Measurements from ENCODE around the gene CCDC8.
"Not testable (repeated sequence)": the region's sequence is repeated elsewhere in the genome, so short reads cannot be mapped to it uniquely, and the experiment has no call there.

CCDC8 gene

DNA sequence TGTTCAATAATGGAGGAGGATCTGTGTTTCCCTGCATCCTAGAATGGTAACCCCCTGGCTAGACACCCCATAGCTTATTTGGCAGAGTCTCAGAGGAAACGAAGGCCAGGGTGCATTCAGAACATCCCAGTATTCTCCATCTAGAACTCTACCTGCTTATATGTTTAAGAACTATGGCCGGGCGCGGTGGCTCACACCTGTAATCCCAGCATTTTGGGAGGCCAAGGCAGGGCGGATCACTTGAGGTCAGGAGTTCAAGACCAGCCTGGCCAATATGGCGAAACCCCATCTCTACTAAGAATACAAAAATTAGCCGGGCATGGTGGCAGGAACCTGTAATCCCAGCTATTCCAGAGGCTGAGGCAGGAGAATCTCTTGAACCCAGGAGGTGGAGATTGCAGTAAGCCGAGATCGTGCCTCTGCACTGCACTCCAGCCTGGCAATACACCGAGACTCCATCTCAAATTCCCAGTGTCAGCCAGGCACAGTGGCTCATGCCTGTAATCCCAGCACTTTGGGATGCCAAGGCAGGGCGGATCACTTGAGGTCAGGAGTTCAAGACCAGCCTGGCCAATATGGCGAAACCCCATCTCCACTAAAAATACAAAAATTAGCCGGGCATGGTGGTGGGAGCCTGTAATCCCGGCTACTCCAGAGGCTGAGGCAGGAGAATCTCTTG is 15.4 kb downstream of the CCDC8 start:
- not testable (repeated sequence) for DNase-seq

DNA sequence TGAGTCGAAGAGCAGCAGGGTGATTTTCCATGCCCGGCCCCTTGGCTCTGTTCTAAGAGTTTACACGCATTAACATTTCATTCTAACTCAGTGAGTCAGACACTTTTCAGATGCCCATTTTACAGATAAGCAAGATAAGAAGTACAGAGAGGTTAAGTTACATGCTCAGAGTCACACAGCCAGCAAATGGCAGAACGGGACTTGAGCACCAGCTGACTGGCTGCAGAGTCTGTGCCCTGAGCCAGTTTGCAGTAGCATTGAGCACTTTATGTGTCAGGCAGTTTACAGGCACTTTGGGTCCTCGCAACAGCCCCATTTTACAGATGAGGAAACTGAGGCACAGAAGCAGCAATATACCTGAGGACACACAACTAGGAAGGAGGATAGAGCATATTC is 19.0 kb downstream of the CCDC8 start:
- no peak for DNase-seq

DNA sequence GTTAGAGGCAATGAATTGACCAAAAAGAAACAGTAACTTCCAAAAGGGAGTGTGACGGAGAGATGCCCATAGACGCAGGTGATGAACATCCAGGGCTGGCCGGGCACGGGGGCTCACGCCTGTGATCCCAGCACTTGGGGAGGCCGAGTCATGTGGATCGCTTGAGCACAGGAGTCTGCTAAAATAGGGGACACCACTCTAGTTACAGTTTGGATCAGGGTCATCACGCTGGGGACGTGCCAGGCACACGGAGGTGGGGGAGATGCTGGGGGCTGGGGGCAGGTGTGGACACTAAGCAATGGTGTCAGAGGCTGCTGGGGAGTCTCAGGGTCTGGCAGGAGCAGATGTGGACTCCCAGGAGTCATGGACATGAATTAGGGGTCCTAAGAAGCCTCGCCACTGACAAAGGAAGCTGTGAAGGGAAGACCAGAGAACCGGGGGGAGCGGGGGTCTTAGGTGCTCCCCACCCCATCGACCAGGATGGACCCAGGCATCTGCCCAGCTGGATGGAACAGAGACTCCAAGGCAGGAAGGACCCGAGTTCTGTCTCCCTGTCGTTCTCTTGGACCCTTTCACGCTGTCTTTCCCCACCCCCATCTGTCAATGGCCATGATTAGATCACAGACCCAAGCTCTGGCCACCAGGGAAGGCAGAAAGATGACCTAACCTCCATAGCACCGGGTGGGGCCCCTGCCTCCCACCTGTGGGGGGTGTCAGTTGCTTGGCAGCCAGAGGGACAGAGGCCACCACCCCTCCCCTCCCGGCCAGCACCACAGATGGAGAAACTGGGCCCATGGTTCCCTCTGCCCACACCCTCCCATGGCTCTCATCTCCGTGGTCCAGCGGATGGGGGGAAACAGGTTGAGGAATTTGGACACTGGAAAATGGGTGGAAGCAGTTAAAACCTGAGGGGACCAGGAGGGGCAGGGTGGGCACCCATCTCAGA is 19.6 kb downstream of the CCDC8 start:
- no peak for DNase-seq

DNA sequence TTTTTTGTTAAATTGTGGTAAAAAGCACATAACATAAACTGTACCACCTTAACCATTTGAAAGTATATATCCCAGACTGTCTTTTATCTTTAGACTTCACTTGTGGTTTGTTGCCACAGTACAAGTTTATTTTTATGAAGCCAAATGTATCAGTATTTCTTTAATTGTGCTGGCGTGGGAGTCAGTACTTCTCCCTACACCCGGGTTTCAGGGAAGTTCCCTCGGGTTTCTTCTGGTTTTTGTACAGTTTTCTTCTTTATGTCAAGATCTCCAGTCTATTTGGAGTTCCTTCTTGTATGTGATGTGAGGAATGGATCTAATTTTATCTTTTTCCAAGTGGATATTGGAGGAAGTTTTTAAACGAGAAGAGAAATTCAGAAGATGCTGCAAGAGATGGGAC is 20.5 kb downstream of the CCDC8 start:
- DNase-seq = no peak

DNA sequence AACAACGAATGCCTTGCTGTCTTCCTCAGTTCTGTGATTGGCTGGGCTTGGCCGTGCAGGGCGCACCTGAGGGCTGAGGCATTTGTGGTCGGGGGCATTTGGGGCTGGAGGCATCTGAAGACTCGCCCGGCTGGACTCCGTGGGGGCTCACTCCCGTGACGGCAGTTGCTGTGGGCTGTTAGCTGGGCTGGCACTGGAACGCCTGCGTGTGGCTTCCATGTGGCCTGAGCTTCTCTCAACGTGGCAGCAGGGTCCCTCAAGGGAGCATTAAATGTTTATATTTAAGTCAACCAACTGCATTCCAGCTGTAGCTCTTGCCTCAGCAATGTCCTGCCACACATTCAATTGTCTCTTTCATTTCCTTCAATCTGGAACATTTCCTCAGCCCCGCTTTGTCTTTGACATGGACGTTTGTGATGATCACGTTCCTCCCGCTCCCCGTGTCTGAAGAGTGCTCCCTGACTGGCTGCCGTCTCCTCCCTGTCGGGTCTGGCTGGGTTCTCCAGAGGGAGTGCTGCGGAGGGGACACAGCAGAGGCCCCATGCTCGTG is 21.0 kb downstream of the CCDC8 start:
- DNase-seq = no peak

DNA sequence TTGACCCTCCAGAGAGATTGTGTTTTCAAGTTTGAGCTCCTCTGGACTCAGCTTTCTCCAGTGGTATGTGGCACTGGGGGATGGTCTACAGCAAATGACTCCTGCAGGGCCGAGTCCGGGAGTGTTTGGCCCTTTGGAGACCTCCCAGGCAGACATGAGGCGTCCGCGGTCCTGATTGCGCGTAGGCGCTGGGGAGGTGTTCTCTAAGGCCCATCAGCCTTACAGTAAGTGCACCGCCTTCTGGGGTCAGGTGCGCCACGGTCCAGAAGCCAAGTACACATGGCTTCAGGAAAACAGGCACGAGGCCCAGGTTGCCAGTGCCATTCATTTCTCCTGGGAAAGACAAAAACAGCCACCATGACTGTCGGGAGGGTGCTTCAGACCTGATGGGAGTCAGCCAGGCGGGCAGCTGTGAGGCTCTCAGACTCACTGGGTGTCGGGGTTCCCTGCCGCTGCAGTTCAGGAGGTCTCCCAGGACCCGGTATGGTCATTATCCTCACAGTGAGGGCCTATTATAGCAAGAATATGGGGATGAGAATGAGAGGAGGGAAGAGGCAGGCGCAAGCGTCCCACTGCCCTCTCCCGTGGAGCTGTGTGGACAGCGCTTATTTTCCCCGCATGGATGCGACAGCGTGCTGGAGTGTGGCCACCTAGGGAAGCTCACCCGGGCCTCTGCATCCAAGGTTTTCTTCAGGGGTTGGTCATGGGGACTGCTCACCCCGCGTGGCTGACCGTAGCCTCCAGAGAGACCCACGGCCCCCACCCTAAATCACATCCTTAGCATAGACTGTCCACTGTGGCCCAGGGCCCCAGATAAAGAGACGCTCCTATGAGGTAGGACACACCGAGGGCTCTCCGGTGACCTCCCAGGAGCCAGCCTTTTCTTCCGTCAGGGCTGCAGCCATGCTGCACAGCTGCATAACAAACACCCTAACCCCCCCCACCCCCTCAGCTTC is 21.8 kb downstream of the CCDC8 start:
- DNase-seq = no peak

DNA sequence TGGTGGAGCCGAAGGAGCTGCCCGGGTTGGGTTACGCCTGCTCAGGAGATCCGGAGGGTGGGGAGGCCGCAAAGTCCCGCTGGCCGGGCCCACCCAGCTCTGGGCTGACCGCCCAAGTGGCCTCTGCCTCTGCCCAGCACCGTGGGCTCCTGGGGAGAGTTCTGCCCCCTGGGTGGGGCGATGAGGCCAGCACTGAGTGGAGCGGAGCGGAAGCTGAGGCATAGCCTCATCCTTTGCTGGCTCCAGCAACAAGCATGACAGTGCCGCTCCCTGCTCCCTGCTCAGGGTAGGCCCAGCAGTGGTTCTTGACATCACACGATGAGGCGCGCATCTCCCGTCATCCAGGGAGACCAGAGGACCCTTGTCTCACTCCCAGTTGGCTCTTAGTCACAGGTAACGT is 22.5 kb downstream of the CCDC8 start:
- no peak for DNase-seq

DNA sequence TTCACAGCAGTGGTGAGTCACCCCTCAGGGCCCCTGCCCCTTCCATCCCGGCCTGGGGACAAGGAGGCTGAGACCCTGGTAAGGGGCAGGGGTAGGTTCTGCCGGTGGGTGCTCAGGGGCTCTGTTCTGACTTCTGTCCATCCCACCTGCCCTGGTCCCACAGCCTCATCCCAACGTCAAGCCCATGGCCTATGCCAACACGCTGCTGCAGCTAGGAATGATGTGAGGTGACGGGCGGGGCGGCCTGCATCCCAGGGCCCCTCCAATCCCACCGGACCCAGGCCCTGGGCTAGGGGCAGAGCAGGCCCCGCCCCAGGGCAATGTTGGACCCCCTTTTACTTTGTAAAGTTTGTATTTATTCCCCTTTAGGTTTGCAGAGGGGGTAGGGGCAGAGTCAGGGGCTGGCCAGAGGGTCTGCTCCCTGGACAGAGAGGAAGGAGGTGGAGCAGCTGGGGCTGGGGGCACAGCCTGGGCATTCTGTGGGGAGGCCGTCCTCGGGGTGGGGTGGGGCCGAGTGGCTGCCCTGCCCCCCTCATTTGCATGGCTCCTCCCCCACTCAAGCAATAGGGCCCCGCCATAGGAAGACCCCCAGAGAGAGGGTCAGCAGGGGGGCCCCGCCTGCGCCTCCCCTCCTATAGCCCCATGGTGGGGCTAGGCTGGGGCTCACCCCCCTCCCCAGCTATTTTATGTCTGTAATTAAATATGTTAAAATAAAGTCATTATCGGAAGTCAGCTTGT is 23.1 kb downstream of the CCDC8 start:
- DNase-seq = no peak

DNA sequence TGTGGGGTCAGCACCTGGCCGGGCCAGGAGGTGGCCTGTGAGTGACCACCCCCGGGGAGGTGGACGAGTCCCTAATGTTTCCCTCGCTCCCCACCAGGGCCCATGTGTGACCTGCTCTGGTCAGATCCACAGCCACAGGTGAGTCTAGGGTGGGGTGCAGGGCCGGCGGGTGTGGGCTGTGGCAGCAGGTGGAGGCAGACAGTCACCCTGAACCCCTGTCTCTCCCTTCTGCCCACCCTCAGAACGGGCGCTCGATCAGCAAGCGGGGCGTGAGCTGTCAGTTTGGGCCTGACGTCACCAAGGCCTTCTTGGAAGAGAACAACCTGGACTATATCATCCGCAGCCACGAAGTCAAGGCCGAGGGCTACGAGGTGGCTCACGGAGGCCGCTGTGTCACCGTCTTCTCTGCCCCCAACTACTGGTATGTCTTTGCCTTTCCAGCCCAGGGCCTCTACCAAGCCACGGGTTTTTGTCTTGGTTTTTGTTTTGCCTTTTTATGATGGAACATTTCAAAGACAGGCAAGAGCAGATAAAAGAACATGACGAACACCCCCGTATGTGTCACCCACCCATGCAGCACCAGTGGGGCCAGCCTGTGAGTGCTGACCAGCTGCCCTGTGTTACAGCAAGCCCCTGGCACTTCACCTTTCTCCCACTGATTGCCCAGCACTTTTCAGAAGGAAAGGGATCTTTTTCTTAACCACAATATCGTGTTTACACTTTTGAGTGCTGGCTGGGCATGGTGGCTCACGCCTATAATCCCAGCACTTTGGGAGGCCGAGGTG is 24.9 kb downstream of the CCDC8 start:
- no peak for DNase-seq

DNA sequence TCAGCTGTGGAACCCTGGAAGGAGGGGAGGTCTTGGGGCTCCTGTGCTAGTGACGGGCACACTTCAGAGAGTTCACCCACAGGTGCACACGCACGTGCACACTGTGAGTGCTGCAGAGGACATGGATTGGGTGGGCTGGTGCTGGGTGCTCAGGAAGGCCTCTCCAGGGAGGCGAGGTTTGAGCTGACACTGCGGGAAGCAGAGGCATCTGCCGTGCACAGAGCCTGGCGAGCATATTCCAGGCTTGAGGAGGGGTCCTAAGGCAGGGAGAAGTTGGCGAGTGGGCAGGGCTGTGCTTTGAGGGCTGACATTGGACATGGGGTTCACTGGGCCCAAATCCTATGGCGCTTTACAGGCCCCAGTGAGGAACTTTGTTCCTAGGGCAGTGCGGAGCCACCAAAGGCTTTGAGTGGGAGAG is 25.6 kb downstream of the CCDC8 start:
- DNase-seq = no peak

DNA sequence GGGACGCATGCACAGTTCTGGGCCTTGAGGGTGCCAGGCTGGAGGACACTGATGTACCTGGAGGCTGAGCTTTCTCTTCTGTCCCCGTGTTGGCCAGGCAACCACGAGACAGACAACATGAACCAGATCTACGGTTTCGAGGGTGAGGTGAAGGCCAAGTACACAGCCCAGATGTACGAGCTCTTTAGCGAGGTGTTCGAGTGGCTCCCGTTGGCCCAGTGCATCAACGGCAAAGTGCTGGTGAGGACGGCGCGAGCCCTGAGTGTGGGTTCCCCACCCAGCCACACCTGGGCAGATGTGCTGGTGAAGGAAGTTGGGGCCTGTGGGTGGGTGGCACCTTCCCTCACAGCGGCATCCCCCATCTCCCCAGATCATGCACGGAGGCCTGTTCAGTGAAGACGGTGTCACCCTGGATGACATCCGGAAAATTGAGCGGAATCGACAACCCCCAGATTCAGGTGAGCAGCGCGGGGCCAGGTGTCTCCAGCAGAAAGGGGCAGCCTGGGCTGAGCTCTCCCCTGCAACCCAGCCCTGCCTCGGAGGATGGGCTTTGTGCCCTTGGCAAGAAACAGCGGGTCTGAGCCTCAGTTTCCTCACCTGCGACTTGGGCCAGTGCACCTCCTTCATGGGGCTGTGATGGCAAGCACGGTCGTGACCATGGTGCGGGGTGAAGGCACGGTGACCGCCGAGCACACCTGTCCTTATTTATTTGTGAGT is 26.2 kb downstream of the CCDC8 start:
- DNase-seq = no peak

DNA sequence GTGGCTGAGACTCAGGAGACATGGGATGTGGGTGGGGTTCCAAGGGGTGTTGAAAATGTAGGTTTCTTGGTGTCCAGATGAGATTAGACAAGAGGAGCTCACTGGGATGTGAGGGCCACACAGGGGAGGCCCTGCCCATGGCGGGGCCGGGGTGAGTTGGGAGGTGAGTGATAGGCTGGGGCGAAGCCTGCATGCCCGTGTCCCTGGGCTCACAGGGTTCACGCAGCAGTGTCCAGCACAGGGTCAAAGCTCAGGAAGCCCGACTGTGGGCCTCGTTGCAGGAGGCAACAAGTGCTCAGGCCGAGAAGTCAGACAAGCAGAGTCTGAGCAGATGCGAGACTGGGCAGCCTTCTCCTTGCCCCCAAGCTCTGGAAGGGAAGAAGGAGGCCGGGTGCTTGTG is 27.2 kb downstream of the CCDC8 start:
- no peak for DNase-seq

DNA sequence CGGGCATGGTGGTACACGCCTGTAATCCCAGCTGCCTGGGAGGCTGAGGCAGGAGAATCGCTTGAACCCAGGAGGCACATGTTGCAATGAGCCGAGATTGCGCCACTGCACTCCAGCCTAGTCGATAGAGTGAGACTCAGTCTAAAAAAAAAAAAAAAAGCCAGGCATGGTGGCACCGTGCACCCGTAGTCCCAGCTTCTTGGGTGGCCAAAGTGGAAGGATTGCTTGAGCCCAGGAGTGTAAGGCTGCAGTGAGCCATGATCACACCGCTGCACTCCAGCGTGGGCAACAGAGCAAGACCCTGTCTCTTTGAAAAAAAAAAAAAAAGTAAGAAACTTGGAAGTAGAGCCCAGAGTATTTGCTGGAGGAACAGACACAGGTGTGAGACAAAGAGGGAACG is 27.7 kb downstream of the CCDC8 start:
- DNase-seq = no peak

DNA sequence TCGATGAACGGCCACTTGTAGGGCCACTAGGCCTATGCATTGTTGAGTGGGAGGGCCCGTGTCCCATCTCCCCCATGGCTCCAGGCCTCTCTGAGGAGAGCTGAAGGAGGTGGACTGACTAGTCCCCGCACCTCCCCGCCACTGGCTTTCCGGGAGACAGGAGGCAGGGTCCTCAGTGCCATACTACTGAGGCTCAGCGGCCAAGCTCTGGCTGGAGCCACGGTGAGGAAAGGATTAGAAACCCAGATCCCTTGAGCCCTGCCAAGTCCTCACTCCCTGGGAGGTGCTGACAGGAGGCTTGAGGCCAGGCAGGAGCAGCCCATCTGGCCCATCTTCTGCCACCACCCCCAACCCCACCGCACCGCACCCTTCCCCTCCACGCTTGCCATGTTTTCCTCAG is 29.0 kb downstream of the CCDC8 start:
- no peak for DNase-seq

DNA sequence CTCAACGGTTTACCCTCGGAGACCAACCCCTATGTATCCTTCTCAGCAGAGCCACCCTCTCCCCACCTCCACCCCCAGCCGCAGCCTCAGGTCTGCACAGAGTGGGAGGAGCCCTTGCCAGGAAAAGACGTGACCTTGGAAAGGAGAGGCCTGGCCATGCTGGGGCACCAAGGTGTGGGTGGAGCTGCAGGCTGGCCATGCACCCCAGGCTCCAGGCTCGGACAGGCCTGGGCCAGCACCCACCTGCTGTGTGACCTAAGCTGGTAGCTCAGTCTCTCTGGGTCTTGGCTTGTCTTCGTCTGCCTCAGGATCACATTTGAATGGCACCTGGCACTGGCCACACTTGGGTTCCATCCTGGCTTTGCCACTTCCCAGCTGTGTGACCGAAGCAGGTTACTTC is 29.5 kb downstream of the CCDC8 start:
- no peak for DNase-seq

DNA sequence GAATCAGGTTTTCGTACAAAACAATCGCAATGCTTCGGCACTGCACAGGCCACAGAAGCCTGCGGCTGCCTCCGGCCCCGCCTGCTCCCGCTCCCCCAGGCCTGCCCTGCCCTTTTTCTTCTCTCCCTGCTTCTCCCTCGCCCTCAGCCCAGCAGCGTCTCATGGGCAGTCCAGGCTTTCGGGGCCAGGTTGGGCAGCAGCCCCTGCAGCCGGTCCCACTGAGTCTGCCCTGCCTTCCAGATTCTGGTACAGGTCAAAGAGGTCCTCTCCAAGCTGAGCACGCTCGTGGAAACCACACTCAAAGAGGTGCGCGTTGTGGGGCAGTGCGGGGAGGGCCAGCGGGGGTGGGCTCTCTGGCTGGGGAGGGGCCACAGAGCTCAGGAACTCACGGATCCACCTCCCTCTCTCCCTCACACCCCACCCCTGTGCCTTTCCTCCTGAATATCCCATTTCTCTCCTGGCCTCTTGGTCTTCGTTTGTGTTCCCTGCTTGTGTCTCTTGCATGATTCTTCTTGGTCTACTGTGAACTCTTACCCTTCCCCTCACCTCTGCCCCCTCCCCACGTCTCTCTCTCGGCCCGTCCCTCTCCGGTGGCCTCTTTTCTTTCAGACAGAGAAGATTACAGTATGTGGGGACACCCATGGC is 30.1 kb downstream of the CCDC8 start:
- no peak for DNase-seq

DNA sequence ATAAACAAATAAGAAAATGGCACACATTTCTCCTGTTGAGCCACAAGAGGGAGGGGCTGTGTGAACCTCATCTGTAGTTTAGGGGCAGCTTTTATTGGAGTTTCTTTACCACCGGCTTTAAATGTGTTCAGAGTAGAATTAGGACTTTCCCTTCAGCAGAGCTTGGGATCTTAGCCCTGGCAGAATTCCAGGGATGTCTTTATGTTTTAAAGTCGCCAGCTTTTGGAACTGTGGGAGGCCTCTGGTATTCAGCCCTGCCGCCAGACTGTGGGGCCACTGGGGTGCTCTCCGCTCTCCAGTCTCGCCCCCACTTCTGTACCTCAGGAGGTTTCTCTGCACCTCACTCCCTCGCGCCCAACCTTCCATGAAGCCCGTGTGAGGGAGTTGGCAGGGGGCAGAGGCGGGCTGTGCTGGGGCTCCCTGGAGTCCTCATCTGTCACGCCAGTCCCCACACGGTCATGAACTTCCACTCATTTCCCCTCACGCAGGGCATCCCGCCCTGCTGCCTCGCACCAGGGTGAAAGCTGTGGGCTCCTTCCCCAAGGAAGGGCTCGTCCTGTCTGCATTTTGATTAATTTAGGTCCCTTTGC is 31.5 kb downstream of the CCDC8 start:
- no peak for DNase-seq

DNA sequence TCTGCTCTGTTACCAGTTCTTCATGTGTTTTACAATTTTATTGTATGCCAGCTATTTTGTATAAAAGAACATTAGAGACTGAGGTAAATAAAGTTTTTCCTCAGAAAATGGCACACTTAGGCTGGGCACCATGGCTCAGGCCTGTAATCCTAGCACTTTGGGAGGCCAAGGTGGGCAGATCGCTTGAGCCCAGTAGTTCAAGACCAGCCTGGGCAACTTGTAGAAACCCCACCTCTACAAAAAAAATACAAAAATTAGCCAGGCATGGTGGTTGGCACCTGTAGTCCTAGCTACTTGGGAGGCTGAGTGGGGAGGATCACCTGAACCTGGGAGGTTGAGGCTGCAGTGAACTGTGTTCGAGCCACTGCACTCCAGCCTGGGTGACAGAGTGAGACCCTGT is 32.0 kb downstream of the CCDC8 start:
- DNase-seq = no peak

DNA sequence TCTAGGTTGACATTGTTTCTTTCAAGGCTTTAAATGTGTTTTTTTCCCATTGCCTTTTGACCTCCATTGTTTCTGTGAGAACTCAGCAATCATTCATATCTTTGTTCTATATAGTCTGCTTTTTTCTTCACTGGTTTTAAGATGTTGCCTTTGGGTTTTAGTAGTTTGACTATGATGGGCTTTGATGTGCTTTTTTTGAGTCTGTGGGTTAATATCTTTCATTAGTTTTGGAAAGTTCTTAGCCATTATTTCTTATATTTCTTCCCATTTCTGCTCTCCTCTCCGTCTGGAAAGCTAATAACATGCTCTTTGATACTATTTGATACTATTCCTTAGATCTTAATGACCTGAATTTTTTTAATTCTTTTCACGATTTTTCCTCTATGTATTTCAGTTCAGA is 32.7 kb downstream of the CCDC8 start:
- DNase-seq = no peak

DNA sequence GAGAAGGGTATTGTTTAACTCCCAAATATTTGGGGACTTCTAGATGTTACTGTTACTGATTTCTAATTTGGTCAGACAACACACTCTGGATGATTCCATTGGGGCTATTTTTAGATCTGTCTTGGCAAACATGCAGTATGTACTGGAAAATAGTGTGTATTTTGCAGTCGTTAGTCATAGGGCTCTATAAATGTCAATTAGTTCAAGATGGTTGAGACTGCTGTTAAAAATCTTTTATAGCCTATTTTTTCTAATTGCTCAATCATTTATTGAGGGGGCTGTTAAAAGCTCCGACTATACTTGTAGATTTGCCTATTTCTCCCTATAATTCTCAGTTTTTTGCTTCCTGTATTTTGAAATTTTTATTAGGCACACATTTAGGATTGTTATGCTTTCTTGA is 35.1 kb downstream of the CCDC8 start:
- no peak for DNase-seq
